Mammary epithelial cell (primary cell): ENCODE results near the gene PCCA.

Experiments
- EZH2 ChIP-seq: IDR thresholded peaks from 2 replicates; pipeline ENCODE4 v1.6.1; 2012; ENCODE audit warnings: low read length, inconsistent platforms, borderline replicate concordance
- TF ChIP-seq, protein P1 (sequence below), 2 donors: IDR thresholded peaks in 1 of 2; conservative IDR thresholded peaks in 1 of 2; 2 replicates each; pipeline ENCODE4 v1.5.1; 2011 to 2012; ENCODE audit warnings: inconsistent platforms in 2 of 2, low read length in 2 of 2, mild to moderate bottlenecking in 2 of 2, control low read depth in 1 of 2, low read depth in 1 of 2; ENCODE audit not compliant: insufficient read depth in 1 of 2; ENCODE audit errors: extremely low read depth in 1 of 2

DNA sequence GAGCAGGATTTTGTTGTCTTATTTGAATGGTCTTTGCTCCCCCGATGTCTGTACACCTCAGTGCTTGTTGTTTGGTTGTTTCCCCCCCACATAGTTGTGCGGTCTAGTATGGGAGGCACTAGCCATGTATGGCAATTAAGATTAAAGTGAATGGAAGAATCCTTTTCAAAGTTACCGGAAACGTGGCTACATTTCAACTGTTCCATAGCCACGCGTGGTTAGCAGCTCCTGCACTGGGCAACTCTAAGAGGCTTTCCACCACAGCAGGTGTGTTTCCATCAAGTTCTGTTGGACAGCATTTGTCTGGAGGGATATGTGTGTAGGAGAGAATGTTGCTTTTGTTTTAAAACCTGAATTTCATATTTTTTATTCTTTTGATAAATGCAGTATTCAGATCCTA, 252.4 kb downstream of the PCCA start:
- TF ChIP-seq, protein P1, sequence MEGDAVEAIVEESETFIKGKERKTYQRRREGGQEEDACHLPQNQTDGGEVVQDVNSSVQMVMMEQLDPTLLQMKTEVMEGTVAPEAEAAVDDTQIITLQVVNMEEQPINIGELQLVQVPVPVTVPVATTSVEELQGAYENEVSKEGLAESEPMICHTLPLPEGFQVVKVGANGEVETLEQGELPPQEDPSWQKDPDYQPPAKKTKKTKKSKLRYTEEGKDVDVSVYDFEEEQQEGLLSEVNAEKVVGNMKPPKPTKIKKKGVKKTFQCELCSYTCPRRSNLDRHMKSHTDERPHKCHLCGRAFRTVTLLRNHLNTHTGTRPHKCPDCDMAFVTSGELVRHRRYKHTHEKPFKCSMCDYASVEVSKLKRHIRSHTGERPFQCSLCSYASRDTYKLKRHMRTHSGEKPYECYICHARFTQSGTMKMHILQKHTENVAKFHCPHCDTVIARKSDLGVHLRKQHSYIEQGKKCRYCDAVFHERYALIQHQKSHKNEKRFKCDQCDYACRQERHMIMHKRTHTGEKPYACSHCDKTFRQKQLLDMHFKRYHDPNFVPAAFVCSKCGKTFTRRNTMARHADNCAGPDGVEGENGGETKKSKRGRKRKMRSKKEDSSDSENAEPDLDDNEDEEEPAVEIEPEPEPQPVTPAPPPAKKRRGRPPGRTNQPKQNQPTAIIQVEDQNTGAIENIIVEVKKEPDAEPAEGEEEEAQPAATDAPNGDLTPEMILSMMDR (conservative IDR thresholded peaks at IDR 0.05 in 1 of 2, IDR thresholded peaks at IDR 0.05 in 1 of 2; ENCODE audit: extremely low read depth in 1 of 2, insufficient read depth in 1 of 2, low read depth in 1 of 2, low read length in 2 of 2): no peak
- TF ChIP-seq EZH2: no peak
